Occipital lobe (tissue), 3 donors: ENCODE results near the gene FRAS1. TPM values are rescaled to one million over a fixed set of nuclear protein-coding genes. Genes with fewer than 3 reads are reported as not detected.

Source experiments
- DNase-seq: peaks from one replicate; lab custom pipeline; 2025; lab: John Stamatoyannopoulos, UW
- small RNA-seq: library from RNA; depleted of rRNA; stranded (forward); fragments of <200 nt; gene quantifications from one replicate; pipeline ENCODE3, GENCODE V24; 2014
- total RNA-seq: library from RNA; depleted of rRNA; stranded (reverse); fragments of >200 nt; gene quantifications from one replicate; pipeline ENCODE4 v1.2.3, GENCODE V29; 2014

Gene FRAS1
- total RNA-seq, 1 donor from 2014 or later, result 7.0 TPM

GRCh38 chr4:78568640-78569305, 511.6 kb downstream of the FRAS1 start:
- no peak for DNase-seq

GRCh38 chr4:78569306-78569821, 512.2 kb downstream of the FRAS1 start:
- no peak for DNase-seq

GRCh38 chr4:78570117-78570516, 513.0 kb downstream of the FRAS1 start:
- DNase-seq, result no peak

- DNase-seq, result no peak
These were observed 514.7 kb downstream of the FRAS1 start for GRCh38 chr4:78571804-78572203.

- no peak for DNase-seq
These were observed 521.7 kb downstream of the FRAS1 start for GRCh38 chr4:78578674-78579425.

- no peak for DNase-seq
These were observed 524.5 kb downstream of the FRAS1 start for GRCh38 chr4:78581618-78582017.

GRCh38 chr4:78584863-78585547, 527.9 kb downstream of the FRAS1 start:
- no peak for DNase-seq

GRCh38 chr4:78585633-78586032, 528.5 kb downstream of the FRAS1 start:
- DNase-seq, result no peak

GRCh38 chr4:78588894-78589545, 531.9 kb downstream of the FRAS1 start:
- no peak for DNase-seq

- DNase-seq, result no peak
These were observed 534.3 kb downstream of the FRAS1 start for GRCh38 chr4:78591404-78591803.

- no peak for DNase-seq
These were observed 535.1 kb downstream of the FRAS1 start for GRCh38 chr4:78592088-78592783.

Small RNA genes lying within 50 kb of the gene (small RNA-seq; reads per million reads assigned to genes)
- gene AC114801.3, result not detected

Other genes with a start within 250 kb of the FRAS1 start
- 49.4 TPM for gene CNOT6L, start 238.0 kb upstream of the FRAS1 start, total RNA-seq
- gene MRPL1, start 194.5 kb upstream of the FRAS1 start, total RNA-seq, result 40.9 TPM